Neural crest cell (in vitro differentiated cells): Measurements from ENCODE around the gene ENPEP. TPM values are rescaled to one million over a fixed set of nuclear protein-coding genes. Genes with fewer than 3 reads are reported as not detected.
"Not testable (repeated sequence)": the region's sequence is repeated elsewhere in the genome, so short reads cannot be mapped to it uniquely, and the experiment has no call there.

Source experiments
- DNase-seq: peaks from one replicate; pipeline ENCODE4 v3.0.0; 2021; ENCODE audit warnings: low read depth, mixed read lengths, low spot score
- H3K27ac Mint-ChIP-seq: one replicate; pipeline ENCODE4 v1.8.0; 2021; ENCODE audit warnings: mild to moderate bottlenecking, mixed read lengths; ENCODE audit not compliant: unreplicated experiment
- H3K27me3 Mint-ChIP-seq: 2 replicates; pipeline ENCODE4 v1.8.0; 2021; ENCODE audit warnings: low read depth, mild to moderate bottlenecking, mixed read lengths
- H3K36me3 Mint-ChIP-seq: 2 replicates; pipeline ENCODE4 v1.8.0; 2021; ENCODE audit warnings: low read depth, mild to moderate bottlenecking, mixed read lengths
- H3K4me1 Mint-ChIP-seq: 2 replicates; pipeline ENCODE4 v1.8.0; 2021; ENCODE audit warnings: mixed read lengths
- H3K4me3 Mint-ChIP-seq: one replicate; pipeline ENCODE4 v1.8.0; 2021; ENCODE audit warnings: mild to moderate bottlenecking, mixed read lengths
- H3K9me3 Mint-ChIP-seq: 2 replicates; pipeline ENCODE4 v1.8.0; 2021; ENCODE audit warnings: mixed read lengths
- total RNA-seq: library from RNA; stranded (reverse); gene quantifications from 2 replicates; pipeline ENCODE4 v1.2.1, GENCODE V29; 2021
- TF ChIP-seq, protein P1 (sequence below): fragments of 200-600 bp; sonication (generic); conservative IDR thresholded peaks from 2 replicates; pipeline ENCODE4 v1.5.0; 2021; ENCODE audit warnings: antibody characterized with exemption, mild to moderate bottlenecking

The ENPEP gene
- total RNA-seq, 1 donor from 2014 or later: 7.3 TPM

DNA sequence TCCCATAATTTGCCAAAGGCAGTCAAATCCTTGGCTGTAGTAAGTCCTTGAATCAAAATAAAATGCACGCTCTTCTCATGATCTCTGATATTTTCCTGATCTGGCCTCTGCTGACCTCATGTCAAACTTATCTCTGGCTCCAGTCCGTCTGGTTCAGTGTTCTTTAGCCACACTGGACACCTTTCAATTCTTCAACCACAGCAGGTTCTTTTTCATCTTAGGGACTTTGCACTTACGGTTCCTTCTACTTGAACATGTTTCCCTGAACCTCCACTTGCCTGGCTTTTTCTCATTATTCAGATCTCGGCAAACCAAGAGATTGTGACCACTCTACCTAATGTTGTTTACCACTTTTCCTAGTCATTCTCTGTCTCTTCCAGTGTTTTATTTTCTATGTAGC, 10.3 kb downstream of the ENPEP start:
- DNase-seq: no peak
- TF ChIP-seq, protein P1, sequence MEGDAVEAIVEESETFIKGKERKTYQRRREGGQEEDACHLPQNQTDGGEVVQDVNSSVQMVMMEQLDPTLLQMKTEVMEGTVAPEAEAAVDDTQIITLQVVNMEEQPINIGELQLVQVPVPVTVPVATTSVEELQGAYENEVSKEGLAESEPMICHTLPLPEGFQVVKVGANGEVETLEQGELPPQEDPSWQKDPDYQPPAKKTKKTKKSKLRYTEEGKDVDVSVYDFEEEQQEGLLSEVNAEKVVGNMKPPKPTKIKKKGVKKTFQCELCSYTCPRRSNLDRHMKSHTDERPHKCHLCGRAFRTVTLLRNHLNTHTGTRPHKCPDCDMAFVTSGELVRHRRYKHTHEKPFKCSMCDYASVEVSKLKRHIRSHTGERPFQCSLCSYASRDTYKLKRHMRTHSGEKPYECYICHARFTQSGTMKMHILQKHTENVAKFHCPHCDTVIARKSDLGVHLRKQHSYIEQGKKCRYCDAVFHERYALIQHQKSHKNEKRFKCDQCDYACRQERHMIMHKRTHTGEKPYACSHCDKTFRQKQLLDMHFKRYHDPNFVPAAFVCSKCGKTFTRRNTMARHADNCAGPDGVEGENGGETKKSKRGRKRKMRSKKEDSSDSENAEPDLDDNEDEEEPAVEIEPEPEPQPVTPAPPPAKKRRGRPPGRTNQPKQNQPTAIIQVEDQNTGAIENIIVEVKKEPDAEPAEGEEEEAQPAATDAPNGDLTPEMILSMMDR: no peak
- Mint-ChIP-seq H3K27ac (no peak overlapping the region), H3K9me3 (no peaks in the 10 kb centered on the region), H3K27me3 (no peaks in the 10 kb centered on the region), H3K36me3 (no peaks in the 10 kb centered on the region), H3K4me3 (no peak overlapping the region), H3K4me1 (peaks cover 10% of the 10 kb centered on the region)

DNA sequence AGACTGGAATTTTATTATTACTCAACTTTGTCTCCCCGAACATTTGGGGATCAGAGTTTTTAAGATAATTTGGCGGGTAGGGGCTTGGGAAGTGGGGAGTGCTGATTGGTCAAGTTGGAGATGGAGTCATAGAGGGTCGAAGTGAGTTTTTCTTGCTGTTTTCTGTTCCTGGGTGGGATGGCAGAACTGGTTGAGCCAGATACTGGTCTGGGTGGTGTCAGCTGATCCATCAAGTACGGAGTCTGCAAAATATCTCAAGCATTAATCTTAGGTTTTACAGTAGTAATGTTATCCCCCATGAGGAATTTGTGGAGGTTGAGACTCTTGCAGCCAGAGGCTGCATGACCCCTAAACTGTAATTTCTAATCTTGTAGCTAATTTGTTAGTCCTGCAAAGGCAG, 10.9 kb downstream of the ENPEP start:
- H3K4me3 Mint-ChIP-seq, H3K27ac Mint-ChIP-seq, H3K27me3 Mint-ChIP-seq, DNase-seq, H3K36me3 Mint-ChIP-seq, H3K9me3 Mint-ChIP-seq: not testable (repeated sequence)
- peaks cover 10% of the 10 kb centered on the region for H3K4me1 Mint-ChIP-seq

DNA sequence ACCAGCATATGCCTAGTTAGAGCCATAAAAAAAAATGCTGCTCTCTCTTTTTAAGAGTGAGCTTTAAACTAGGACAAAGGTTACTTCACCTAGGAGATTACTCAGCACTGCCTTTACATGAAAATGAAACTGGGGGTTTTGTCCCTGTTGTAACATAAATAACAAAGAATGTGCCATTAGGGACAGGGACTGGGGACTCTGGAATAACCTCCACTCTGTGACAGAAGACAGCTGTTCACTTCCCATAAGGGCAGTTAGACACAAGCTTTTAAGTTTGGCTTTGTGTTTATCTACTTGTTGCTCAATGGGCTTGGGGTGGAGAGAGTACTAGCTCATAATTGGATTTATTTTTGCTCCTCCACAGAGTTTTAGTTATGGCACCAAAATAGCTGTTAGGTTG, 11.9 kb downstream of the ENPEP start:
- no peaks in the 10 kb centered on the region for H3K36me3 Mint-ChIP-seq
- no peaks in the 10 kb centered on the region for H3K27me3 Mint-ChIP-seq
- no peak for DNase-seq
- H3K4me1 Mint-ChIP-seq: peaks cover 10% of the 10 kb centered on the region
- TF ChIP-seq, protein P1: no peak
- no peaks in the 10 kb centered on the region for H3K9me3 Mint-ChIP-seq
- no peak overlapping the region for H3K4me3 Mint-ChIP-seq
- no peak overlapping the region for H3K27ac Mint-ChIP-seq

DNA sequence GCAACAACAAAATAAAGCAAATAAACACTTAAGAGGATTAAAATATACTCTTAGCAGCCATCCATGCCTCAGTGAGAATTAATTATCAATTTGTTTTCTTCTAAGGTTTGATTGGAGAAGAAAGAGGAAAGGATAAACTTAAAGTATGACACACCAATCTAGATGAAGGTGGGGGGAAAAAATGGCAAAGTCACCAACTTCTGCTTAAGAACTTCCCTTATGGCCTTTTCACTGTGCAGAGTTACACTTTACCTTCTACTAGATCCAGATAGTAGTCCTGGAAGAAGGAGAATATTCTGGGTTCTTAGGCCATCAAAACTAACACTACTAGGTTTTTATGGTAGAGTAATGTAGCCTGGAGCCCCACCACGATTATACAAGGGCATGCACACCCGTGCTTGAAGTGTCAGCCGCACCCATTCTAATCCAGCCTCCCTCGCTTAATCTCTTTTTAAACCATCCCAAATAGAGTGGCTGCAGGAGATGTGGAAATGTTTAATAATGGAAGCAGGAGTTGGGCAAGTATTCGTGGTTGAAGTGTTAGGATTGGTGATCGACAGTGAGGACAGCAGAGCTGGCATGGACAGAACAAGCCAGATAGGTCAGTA, 14.1 kb downstream of the ENPEP start:
- peaks cover 14% of the 10 kb centered on the region for H3K4me1 Mint-ChIP-seq
- H3K4me3 Mint-ChIP-seq: no peak overlapping the region
- no peak overlapping the region for H3K27ac Mint-ChIP-seq
- no peaks in the 10 kb centered on the region for H3K27me3 Mint-ChIP-seq
- TF ChIP-seq, protein P1: no peak
- no peak for DNase-seq
- H3K9me3 Mint-ChIP-seq: no peaks in the 10 kb centered on the region
- H3K36me3 Mint-ChIP-seq: no peaks in the 10 kb centered on the region

DNA sequence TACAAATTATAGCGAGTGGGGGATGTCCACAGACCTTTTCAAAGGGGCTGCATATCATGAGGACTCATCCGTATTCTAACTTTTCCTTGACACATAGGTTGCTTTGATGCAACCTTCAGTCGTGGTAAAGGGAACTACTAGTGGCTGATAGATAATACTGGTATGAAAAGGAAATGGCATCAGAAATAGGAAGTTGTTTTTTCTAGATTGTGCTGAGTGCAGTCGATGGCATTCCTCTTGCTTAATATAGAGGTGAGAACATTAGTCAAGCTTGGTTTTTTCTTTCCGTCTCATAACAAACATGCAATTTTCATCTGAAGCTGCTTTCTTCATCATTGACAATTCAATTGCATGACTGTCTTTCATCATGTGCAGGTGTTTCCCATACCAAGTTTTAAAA, 16.6 kb downstream of the ENPEP start:
- TF ChIP-seq, protein P1: no peak
- DNase-seq: no peak
- H3K4me1 Mint-ChIP-seq: peaks cover 14% of the 10 kb centered on the region
- H3K27me3 Mint-ChIP-seq: no peaks in the 10 kb centered on the region
- no peak overlapping the region for H3K4me3 Mint-ChIP-seq
- H3K36me3 Mint-ChIP-seq: no peaks in the 10 kb centered on the region
- no peak overlapping the region for H3K27ac Mint-ChIP-seq
- no peaks in the 10 kb centered on the region for H3K9me3 Mint-ChIP-seq

DNA sequence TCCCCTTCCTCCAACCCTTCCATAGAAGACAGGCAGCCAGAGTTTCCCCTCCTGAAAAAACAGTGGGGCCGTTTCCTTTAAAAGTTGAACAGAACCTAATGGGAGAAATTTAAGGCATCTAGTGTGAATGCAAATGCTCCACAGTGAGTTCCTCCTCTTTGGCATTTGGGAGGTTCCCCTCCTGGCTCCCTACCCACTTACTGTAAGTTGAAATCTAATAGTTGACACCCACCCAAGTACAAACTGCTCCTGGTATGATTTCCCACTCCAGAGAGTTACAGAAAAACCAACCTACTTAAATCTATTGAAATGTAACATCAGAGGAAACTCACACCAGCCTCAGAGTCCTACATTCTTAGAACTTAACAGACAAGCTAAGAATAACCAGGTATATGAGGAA, 17.6 kb downstream of the ENPEP start:
- Mint-ChIP-seq H3K27ac (no peak overlapping the region), H3K4me1 (peaks cover 7% of the 10 kb centered on the region), H3K36me3 (no peaks in the 10 kb centered on the region), H3K9me3 (no peaks in the 10 kb centered on the region), H3K27me3 (no peaks in the 10 kb centered on the region), H3K4me3 (no peak overlapping the region)
- TF ChIP-seq, protein P1: no peak
- DNase-seq: no peak
